Endothelial cell of umbilical vein (primary cell): ENCODE measurements around the gene ENTPD3. TPM values are rescaled to one million over a fixed set of nuclear protein-coding genes. Genes with fewer than 3 reads are reported as not detected.

Source experiments
- BruUV-seq: library from RNA; stranded (reverse); fragments of 400-500 nt; replicated peaks from 2 replicates; lab custom pipeline; 2021; lab: Mats Ljungman, UMichigan
- CTCF ChIA-PET: fragments of 300-600, 350-600 bp; sonication (Branson Sonifier 250); formaldehyde crosslinking; loops from one replicate; lab custom pipeline; 2021; ENCODE audit warnings: antibody characterized with exemption, inconsistent platforms; lab: Charles Lee
- POLR2A ChIA-PET: fragments of 300-600, 350-600 bp; sonication (Branson Sonifier 250); formaldehyde crosslinking; loops from one replicate; lab custom pipeline; 2021; ENCODE audit warnings: antibody characterized with exemption, inconsistent platforms; lab: Charles Lee
- DNase-seq: peaks from one replicate; pipeline ENCODE4 v3.0.0-alpha.2; 2011; ENCODE audit warnings: low read depth, low spot score
- FAIRE-seq: peaks from 2 replicates; lab custom pipeline; 2011; peaks lifted over from hg19 to GRCh38; lab: Jason Lieb, UNC
- H2AFZ ChIP-seq: 2 replicates; pipeline ENCODE4 v1.6.0; 2012; ENCODE audit warnings: low read depth, low read length, control low read depth, inconsistent platforms
- H3K27ac ChIP-seq: 2 replicates; pipeline ENCODE4 v1.5.1; 2011; ENCODE audit warnings: low read depth, mild to moderate bottlenecking, control low read depth, low read length, moderate library complexity; ENCODE audit not compliant: insufficient read depth
- H3K27me3 ChIP-seq, 2 experiments: 2 replicates each; pipeline versions ENCODE4 v1.6.0 to v1.6.1; 2011; ENCODE audit warnings: low read length in 2 of 2, mixed read lengths in 1 of 2; ENCODE audit not compliant: control insufficient read depth in 2 of 2, insufficient read depth in 2 of 2
- H3K36me3 ChIP-seq, 2 experiments: 2 replicates in 1 of 2; 3 replicates in 1 of 2; pipeline ENCODE4 v1.5.1; 2011; ENCODE audit warnings: low read length in 2 of 2, mild to moderate bottlenecking in 1 of 2, moderate library complexity in 1 of 2; ENCODE audit not compliant: control insufficient read depth in 2 of 2, insufficient read depth in 2 of 2; ENCODE audit errors: extremely low read depth in 1 of 2
- H3K4me1 ChIP-seq: 3 replicates; pipeline ENCODE4 v1.5.1; 2011; ENCODE audit warnings: mild to moderate bottlenecking, low read length; ENCODE audit not compliant: control insufficient read depth, insufficient read depth; ENCODE audit errors: extremely low read depth
- H3K4me2 ChIP-seq: 2 replicates; pipeline ENCODE4 v1.6.1; 2011; ENCODE audit warnings: low read length, control low read depth, mixed read lengths; ENCODE audit not compliant: insufficient read depth
- H3K4me3 ChIP-seq, 3 experiments: fragments of 200-600 bp in 1 of 3; sonication (generic), shearing (Covaris generic) in 1 of 3; replicated peaks in 1 of 3; 2 replicates each; pipeline ENCODE4 v1.5.1; 2011 to 2016; ENCODE audit warnings: control low read depth in 3 of 3, low read length in 3 of 3, mild to moderate bottlenecking in 2 of 3, inconsistent platforms in 1 of 3, low read depth in 1 of 3, moderate library complexity in 1 of 3; ENCODE audit not compliant: insufficient read depth in 1 of 3
- H3K79me2 ChIP-seq: 2 replicates; pipeline ENCODE4 v1.6.0; 2012; ENCODE audit warnings: low read length, inconsistent platforms; ENCODE audit not compliant: control insufficient read depth, insufficient read depth
- H3K9ac ChIP-seq: replicated peaks from 2 replicates; pipeline ENCODE3; 2011; ENCODE audit warnings: low read length, control low read depth; ENCODE audit not compliant: insufficient read depth; ENCODE audit errors: extremely low read depth
- H3K9me1 ChIP-seq: replicated peaks from 3 replicates; pipeline ENCODE4 v1.6.0; 2011; ENCODE audit warnings: mild to moderate bottlenecking, low read length; ENCODE audit not compliant: control insufficient read depth, insufficient read depth; ENCODE audit errors: extremely low read depth
- H3K9me3 ChIP-seq: replicated peaks from 2 replicates; pipeline ENCODE4 v1.5.1; 2012; ENCODE audit warnings: low read length, inconsistent platforms; ENCODE audit not compliant: control insufficient read depth, insufficient read depth
- H4K20me1 ChIP-seq: replicated peaks from 2 replicates; pipeline ENCODE3; 2011; ENCODE audit warnings: mild to moderate bottlenecking, low read length; ENCODE audit not compliant: control insufficient read depth, insufficient read depth; ENCODE audit errors: extremely low read depth
- CTCF ChIP-seq, 2 donors: IDR thresholded peaks; 1 replicate in 1 of 2; 2 replicates in 1 of 2; pipeline ENCODE4 v1.5.1; 2011; ENCODE audit warnings: low read length in 2 of 2, mild to moderate bottlenecking in 2 of 2, moderate library complexity in 2 of 2, control low read depth in 1 of 2, inconsistent platforms in 1 of 2, low read depth in 1 of 2; ENCODE audit not compliant: insufficient read depth in 1 of 2; ENCODE audit errors: extremely low read depth in 1 of 2
- EZH2 ChIP-seq: IDR thresholded peaks from 2 replicates; pipeline ENCODE4 v1.6.1; 2012; ENCODE audit warnings: borderline replicate concordance, low read depth, mild to moderate bottlenecking, moderate library complexity, low read length, inconsistent platforms; ENCODE audit not compliant: severe bottlenecking
- FOS ChIP-seq: IDR thresholded peaks from 2 replicates; pipeline ENCODE4 v1.6.1; 2011; ENCODE audit warnings: mild to moderate bottlenecking, low read length, moderate library complexity, borderline replicate concordance; ENCODE audit not compliant: insufficient read depth
- GATA2 ChIP-seq: IDR thresholded peaks from 2 replicates; pipeline ENCODE4 v1.7.0; 2011; ENCODE audit warnings: low read depth, mild to moderate bottlenecking, moderate library complexity, mixed read lengths, low read length; ENCODE audit not compliant: insufficient read length, insufficient read depth
- JUN ChIP-seq: IDR thresholded peaks from 2 replicates; pipeline ENCODE4 v1.6.1; 2011; ENCODE audit warnings: borderline replicate concordance, low read depth; ENCODE audit not compliant: insufficient read length, insufficient read depth
- MAX ChIP-seq: IDR thresholded peaks from 2 replicates; pipeline ENCODE4 v1.6.1; 2011; ENCODE audit not compliant: insufficient read depth, insufficient read length
- MYC ChIP-seq: IDR thresholded peaks from one replicate; pipeline ENCODE4 v1.6.1; 2011; ENCODE audit warnings: mild to moderate bottlenecking, low read depth, low read length
- POLR2A ChIP-seq: IDR thresholded peaks from 2 replicates; pipeline ENCODE4 v1.6.1; 2012; ENCODE audit warnings: low read depth, mild to moderate bottlenecking, control low read depth, low read length
- POLR2AphosphoS5 ChIP-seq: IDR thresholded peaks from 2 replicates; pipeline ENCODE4 v1.6.1; 2012; ENCODE audit warnings: low read depth, mild to moderate bottlenecking, control low read depth, low read length, moderate library complexity; ENCODE audit not compliant: insufficient read depth
- dilution Hi-C: fragments of 300-500 bp; cut with MboI; formaldehyde crosslinking; loops from one replicate; pipeline ENCODE4 v1.15.0; 2019; ENCODE audit warnings: low sequenced_read_pairs; ENCODE audit not compliant: extremely low pct_ligation_motif_present
- intact Hi-C: fragments of 100-400 bp; cut with micrococcal nuclease; formaldehyde crosslinking; loops from one replicate; pipeline ENCODE4 v1.10.0; 2022
- polyA plus RNA-seq, 4 experiments: library from polyadenylated mRNA; depleted of rRNA in 3 of 4; stranded (reverse) in 3 of 4; unstranded in 1 of 4; fragments of >200 nt; gene quantifications; 2 replicates each; pipeline versions ENCODE4 v1.2.1 to v1.2.3, GENCODE V29; 2011 to 2012; ENCODE audit warnings: missing spikeins in 1 of 4
- total RNA-seq: library from RNA; stranded (reverse); gene quantifications from 2 replicates; pipeline ENCODE4 v1.2.3, GENCODE V29; 2021

Gene ENTPD3
- total and polyA plus RNA-seq, 2 donors (not counting 3 experiments of a cell fraction or from before 2014, with no cell fraction given): not detected

GRCh38 chr3:40386213-40386612 is 771 bp upstream of the ENTPD3 start:
- no peaks in the 10 kb centered on the region for H3K9me3 ChIP-seq
- no peaks in the 10 kb centered on the region for H3K79me2 ChIP-seq
- H3K4me2 ChIP-seq: no peak overlapping the region
- no peak overlapping the region for H3K9ac ChIP-seq
- intact Hi-C loops: no loop called here
- CTCF ChIA-PET: no interaction called here
- H3K27me3 ChIP-seq: peaks cover 18 to 21% of the 10 kb centered on the region in 2 experiments
- dilution Hi-C loops: no loop called here
- FAIRE-seq (no peak), DNase-seq (no peak)
- no peak overlapping the region for H2AFZ ChIP-seq
- no peak overlapping the region for H3K4me3 ChIP-seq
- H3K36me3 ChIP-seq: no peaks in the 10 kb centered on the region
- H4K20me1 ChIP-seq: no peaks in the 10 kb centered on the region
- H3K4me1 ChIP-seq: peaks cover 7% of the 10 kb centered on the region
- POLR2A ChIA-PET: no interaction called here
- TF ChIP-seq POLR2A (no peak), POLR2AphosphoS5 (no peak), EZH2 (no peak), MYC (no peak), MAX (no peak), GATA2 (no peak), FOS (no peak), JUN (no peak), CTCF (IDR thresholded peaks at IDR 0.05; ENCODE audit: extremely low read depth in 1 of 2, insufficient read depth in 1 of 2, low read depth in 1 of 2, low read length in 2 of 2) (no peak)
- no TSS peak for BruUV-seq
- H3K9me1 ChIP-seq: no peaks in the 10 kb centered on the region
- H3K27ac ChIP-seq: no peak overlapping the region
